ENCODE data around the gene GPC5.

The GPC5 gene

DNA sequence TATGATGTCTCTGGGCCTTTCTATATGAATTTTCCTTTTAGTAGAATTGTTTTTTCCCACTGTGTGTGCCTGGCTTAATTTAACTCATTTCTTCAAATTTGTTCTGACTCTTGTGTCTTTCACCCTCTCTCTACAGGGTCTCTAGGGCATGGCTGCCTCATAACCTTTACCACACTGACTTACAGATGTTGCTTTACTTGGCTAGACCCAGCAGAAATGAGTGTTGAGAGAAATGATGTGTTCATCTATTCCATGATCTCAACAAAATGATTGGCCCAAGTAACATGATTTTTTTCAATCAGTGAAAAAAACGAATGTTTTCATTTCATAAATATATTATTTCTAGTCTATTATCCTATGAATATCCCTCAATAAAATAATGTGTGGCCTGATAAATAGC is 195.0 kb downstream of the GPC5 start:
- DNase-seq (ENCODE audit: low spot score), result no peak

DNA sequence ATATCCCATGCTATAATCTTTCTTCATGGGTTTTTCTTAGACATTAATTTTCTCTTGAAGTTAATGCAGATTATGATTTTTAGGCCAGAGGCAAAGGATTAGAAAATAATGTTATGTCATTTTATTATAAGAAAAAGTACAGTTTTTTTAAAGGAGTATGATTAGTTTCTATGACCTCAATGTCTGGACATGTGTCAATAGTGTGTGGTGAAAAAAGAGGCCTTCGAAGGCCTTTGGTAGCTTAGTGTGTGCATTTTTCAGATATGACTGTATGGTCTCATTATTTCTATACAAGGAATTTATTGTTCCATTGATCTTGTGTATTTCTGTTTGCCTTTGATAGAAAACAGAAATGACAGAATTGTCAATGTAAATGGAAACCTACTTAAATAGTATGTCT is 195.6 kb downstream of the GPC5 start:
- DNase-seq (ENCODE audit: low spot score), result peak; percentile 2

DNA sequence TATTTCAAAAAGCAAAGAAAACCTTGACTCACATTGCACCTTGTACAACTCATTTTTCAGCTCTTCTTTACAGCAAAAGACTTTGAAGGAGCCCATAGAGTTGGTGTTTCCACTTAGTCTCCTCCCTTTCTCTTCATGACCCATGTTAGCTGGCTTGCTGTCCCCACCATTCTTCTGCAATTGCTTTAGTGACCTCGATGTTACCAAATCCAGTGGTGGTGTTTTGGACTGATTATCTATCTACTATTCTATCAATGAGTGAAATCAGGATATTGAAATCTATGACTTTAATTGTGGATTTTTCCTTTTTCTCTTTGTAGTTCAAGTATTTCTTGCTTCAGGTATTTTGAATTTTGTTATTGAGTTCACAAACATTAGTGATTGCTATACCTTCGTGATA is 197.3 kb downstream of the GPC5 start:
- DNase-seq (ENCODE audit: low spot score), result no peak

DNA sequence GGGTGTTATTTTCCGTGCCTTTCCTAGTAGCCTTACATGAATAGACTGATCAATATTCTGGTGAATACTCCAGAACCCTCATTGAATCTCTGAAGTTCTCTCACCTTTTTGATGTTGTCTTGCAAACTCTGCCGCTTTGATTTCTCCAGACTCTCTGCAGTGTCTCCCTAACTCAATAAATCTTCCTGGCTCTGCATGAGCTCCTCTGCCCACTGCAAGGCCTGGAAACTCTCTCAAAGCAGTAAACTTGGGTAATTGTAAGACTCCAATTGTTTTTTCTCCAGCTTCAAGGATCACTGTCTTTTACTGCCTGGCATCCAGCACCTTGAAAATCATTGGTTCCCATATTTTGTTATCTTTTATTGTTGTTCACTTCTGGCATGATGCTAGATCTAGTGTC is 198.4 kb downstream of the GPC5 start:
- no peak for DNase-seq (ENCODE audit: low spot score)

DNA sequence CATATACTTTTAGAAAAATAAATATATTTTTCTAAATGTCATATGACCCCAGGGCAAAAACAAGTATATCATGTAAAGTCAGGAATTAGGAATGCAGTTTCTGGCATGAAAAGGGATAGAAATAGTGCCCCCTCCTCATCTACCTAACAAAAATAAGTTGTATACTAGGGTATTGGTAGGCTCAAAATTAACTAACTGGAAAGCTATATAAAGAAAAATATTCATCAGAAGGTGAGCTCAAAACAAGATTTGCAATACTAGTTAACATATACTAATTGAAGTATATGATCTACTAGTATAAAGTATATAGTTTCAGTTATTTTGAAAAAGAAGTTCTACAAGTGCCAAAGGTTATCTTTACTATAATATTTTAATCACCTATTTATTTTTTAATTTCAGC is 200.2 kb downstream of the GPC5 start:
- no peak for DNase-seq (ENCODE audit: low spot score)

DNA sequence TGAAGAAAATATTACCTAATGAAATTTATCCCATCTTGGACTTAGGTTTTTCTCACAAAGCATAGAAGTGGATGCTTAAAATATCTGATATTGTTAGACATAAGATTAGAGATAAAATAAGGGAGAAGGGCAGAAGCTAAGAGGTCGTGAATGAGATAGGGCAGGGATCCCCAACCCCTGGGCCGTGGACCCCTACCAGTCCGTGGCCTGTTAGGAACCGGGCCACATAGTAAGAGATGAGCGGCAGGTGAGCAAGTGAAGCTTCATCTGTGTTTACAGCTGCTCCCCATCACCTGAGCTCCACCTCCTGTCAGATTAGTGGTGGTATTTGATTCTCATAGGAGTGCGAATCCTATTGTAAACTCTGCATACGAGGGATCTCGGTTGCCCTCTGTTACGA is 202.9 kb downstream of the GPC5 start:
- no peak for DNase-seq (ENCODE audit: low spot score)

DNA sequence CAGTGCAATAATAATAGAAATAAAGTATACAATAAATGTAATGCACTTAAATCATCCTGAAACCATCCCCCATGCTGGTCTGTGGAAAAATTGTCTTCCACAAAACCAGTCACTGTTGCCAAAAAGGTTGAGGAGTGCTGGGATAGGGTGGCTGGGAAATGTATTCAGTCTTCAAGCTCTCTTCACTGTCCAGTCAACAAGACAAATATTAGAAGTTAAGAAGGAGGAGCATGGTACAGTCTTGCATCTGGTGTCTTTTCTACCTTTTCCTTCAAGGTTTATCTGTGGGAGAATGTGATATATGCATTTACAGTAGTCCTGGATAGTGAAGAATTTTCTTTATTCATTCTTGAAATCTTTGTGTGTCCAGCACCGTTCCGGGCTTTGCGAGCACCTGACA is 203.4 kb downstream of the GPC5 start:
- DNase-seq (ENCODE audit: low spot score), result no peak

DNA sequence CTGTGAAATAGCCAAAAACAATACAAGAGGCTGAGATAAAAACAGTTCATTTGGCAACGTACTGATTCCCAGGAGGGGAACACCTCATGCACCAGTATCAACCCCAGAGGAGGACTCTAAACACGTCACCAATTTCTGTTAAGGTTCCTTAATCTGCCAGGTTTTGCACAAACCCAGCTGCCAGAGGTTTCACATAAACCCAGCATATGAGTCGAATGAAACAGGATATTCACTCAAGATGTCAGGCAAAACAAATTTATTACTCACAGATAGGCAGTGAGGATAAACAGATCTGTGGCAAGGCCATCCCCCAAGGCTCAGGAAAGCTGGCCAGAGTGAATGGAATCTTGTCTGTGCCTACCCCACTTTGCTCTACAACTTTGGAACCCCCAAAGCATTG is 210.9 kb downstream of the GPC5 start:
- no peak for DNase-seq (ENCODE audit: low spot score)

DNA sequence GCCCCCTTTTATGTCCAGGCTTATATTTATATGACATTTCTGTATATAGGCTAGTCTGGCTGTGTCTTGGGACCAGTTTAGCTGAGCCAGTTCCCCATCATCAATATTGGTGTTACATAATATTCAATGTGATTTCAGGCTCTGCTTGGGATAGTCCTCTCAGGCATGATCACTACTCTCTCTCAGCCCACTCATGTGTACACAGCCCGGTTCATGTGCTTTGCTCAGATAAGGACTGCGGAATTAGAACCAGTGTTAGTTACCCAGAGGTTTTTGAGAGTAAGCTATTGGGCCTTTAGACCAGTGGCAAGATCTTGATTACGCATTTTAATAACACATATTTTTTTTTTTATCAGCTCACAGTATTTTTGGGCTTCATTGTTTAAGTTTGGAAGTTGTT is 219.9 kb downstream of the GPC5 start:
- DNase-seq (ENCODE audit: low spot score), result no peak

DNA sequence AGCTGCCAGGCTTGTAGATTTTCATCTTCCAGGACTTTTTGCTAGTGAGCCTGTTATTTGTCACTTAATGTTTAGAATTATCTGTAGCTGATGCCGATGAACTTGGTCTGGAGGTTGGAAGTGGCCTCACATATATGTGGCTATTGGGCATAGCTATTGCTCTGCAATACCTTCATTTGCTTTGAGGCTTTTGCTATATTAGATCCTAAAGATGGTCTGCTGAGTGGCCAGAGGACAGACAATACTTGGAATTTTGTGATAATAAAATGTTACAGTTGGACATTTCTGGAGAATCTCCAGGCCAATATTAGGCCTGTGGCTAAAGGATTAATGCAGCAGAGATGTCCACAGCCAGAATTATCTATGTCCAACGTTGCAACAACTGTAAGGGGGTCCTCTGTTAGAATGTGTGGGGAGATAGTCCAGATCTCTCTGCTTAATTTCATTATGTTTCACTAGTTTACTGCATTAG is 222.3 kb downstream of the GPC5 start:
- no peak for DNase-seq (ENCODE audit: low spot score)

DNA sequence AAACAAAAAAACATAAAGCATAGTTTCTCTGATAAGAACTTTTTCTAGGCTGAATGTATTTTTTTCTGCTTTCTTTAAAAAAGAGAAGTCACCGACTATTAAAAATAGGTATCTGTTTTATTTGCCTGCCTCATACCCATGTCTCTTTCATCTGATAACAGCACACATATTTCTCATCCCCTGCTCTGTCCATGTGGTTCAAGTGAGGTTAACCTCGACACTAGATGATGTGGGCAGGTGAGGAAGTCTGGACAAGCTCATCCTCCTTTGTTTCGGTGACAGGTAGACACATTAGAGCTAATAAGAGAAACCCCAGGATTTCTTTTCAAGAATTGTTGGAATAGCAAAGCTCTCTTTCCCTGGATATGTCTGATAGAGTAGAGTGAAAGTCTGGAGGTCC is 222.7 kb downstream of the GPC5 start:
- no peak for DNase-seq (ENCODE audit: low spot score)

DNA sequence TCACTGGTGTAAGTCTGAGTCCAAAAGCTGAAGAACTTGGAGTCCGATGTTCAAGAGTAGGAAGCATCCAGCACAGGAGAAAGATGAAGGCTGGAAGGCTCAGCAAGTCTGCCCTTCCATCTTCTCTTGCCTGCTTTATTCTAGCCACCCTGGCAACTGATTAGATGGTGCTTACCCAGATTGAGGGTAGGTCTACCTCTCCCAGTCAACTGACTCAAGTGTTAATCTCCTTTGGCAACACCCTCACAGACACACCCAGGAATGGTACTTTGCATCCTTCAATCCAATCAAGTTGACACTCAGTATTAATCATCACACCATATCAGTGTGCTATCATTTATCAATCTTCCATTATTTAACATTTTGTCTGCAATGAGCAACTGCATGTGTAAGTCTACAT is 223.5 kb downstream of the GPC5 start:
- no peak for DNase-seq (ENCODE audit: low spot score)

DNA sequence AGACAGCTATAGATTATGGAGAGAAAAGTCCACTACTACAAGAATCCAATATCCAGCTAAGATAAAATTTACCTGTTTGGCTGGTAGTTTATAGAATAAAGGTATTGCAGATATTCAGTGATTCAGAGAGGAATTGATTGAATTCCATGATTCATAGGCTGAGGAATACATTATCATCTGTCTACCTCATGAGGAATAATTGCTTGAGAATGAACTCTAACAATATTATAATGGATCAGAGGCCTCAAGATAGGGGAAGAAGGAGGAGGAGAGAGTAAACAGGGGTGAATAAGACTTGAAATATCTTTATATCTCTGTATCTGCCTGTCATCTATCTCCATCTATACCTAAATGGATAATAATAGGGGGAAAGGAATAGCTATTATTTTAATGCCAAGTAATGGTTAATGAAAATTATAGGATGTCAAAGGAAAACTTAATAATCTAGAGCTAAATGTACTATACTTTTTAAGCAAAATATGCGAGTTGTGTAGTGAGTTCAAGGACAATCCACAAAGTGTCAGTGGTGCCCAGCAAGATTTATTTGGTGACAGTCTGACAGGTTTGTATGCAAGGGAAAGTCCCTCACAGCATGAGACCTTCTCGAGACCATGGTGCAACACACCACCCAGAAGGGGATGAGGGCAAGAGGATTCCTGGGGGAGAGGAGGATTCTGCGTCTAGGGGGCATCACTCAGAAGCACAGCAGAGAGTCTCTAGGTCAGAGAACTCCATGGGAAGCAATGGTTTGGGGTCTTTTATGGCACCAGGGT is 224.5 kb downstream of the GPC5 start:
- DNase-seq (ENCODE audit: low spot score), result no peak

DNA sequence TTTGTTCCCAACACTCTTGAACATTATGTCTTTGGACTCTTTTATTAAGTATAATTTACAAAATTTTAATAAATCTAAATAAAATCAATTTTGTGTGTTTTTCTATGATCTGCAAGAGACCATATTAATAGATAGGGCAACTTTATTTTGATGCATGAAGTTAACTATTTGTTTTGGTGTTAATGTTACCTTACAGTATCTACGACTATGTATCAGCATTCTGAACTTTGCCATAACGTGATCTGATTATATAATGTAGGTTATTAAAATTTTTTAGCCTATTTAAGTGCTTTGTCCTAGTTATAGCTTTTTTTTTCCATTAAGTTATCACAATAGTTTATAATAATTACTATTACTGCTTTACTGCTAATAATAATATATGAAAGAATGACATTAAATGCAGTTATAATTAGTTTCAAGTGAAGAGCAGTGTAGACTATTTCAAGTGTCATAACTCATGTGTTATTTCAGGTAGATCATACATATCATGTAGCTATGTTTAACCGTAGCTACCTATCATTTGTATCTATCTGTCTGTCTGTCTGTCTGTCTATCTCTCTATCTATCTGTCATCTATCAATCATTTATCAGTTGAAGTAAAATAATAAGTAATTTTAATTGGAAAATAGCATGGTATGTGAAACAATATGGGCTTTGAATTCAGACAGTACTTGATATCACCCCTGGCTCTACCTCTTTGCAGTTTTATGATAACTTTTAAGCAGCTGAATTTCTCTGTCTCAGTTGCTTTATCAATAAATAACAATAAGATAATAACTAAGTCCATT is 229.7 kb downstream of the GPC5 start:
- DNase-seq (ENCODE audit: low spot score), result no peak

DNA sequence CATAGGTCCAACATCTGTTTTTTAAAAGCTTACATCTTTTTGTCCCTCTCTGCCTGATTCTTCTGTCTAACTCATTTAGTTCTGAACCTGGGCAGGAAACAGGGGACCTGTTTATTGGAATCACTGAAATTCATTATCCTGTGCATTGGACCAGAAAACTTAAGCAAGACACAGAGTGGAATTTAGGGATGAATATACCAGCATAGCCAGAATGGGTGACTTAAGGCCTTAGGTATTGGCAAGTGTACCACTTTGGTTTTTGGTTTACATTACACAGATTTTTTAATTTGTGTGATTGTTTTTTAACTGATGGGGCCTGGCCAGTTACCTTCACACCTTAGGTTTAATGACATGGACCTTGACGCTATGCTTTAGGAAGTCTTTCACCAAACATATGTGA is 232.5 kb downstream of the GPC5 start:
- DNase-seq (ENCODE audit: low spot score), result peak; percentile 39

DNA sequence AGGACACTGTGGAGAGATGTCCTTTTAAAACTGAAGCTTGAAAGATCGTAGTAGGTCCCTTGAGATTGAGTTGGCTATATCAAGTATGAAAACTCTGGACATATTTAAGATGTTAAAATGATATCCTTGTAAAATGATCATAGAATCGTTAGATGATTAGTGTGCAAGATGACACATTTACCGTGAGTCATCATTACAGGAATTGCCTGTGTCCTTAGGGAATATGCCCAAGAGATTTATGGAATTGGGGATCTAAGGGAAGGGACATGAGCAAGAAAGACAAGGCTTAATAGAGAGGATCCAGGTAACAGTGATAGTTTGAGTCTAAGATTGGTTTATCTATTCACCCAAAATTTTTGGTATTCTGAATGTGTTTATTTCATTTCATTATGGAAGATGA is 233.7 kb downstream of the GPC5 start:
- DNase-seq (ENCODE audit: low spot score), result no peak

DNA sequence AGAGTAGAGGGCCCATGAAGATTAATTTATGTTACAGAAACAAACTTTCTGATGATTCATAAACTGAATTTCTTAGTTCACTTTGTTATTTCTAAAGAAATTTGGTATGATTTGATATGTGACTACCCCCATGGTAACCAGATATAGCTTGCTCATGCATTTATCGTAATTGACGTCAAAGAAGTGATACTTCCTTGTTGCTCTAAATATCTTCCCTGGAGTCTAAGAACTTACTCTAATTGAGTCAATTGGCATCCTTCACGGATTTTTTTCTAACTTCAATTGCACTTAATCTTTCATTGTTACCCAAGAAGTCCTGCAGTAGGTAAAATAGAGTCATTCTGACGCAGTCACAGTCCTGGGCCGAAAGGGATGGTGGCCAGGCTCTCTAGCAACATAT is 240.9 kb downstream of the GPC5 start:
- DNase-seq (ENCODE audit: low spot score), result no peak

DNA sequence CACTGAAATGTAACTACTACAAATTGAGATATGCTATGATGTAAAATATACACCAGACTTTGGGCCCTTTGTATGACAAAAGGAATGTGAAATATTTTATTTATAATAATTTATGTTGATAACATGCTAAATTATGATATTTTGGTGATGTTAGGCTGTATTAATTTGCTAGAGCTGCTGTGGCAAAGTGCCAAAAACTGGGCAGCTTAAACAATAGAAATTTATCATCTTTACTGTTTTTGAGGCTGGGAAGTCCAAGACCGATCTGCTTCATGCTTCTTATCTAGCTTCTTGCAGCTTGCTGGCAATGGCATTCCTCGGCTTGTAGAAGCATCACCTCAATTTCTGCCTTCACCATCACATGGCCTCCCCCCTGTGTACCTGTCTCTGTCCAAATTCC is 245.0 kb downstream of the GPC5 start:
- DNase-seq (ENCODE audit: low spot score), result no peak

DNA sequence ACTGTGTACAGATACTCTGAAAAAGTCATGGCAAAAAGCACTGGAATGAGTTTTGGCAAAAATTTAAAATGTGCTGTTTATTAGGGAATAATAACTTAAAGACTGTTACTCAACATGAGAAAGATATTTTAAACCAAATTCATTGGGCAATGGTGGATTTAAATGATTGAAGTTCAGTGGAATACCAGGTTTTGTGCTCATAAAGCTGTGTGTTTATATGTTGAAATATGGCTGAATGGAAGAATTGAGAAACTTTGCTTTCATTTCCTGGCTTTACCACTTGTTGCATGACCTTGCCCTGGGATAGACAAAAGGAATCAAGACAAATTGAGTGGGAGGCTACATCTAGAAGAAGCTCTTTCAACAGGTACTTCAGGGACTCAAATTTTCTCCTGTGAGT is 246.4 kb downstream of the GPC5 start:
- DNase-seq (ENCODE audit: low spot score), result no peak

DNA sequence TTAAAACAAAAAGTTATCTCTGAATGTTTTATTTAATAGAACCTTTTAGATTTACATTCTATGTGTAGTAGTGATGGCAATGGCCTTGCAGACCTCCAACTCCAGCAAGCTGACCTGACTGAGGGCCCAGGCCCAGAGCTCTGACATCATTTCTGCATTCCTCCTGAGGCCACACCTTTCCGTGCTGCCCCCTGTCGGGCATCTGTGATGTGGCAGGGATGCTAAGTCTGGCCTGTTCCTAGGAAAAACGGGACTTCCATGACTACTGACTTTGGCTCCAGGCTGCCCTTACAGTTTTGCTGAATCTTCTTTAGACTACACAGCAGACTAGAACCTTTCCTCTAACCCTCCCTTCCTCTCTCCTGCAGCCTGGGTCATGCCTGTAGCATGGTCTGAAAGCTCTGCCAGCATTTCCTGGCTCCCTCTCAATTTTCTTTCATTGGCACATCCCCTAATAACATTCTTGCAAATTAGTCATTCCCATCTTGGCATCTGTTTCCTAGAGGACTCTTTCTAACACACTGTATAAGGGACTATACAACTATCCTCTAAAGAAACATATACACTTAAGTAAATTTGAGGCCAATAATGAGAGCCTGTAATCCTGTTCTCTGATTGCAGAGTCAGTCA is 249.1 kb downstream of the GPC5 start:
- DNase-seq (ENCODE audit: low spot score), result peak; percentile 6

DNA sequence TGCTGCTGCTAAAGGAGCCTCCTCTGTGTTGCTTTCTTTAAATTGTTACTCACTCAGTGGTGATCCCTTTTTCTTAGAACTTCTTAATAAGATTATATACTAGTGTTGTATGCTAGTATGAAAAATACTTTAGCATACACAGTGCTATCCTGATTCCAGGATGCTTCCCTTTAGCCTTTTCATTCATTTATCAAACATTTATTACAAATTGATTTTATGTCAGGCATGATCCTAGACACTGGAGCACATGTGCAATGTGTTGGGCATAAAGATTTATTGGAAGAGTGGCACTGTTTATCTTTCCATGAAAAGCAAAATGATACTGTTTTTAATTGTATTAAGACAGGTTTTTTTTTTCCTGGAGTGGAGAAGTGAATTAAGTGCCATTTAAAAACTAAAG is 249.6 kb downstream of the GPC5 start:
- no peak for DNase-seq (ENCODE audit: low spot score)

DNA sequence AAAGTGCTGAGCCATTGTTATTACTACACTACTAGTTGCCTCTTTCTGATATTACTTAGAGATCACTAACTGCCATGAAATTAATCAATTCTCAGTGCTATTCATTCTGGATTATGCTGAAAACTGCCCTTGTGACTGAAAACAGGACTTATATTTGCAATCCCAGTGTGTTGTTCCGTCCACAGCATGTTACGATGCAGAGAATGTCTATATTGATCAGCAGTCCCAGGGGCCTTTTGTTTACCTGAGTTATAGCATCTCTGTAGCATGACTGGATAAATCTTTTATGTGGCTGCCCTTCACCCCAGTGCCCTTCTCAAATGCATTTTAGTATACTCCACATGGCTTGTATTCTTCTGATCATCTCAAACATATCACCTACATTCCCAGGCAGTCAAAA is 251.0 kb downstream of the GPC5 start:
- DNase-seq (ENCODE audit: low spot score), result no peak

Data from kidney tubule cell (primary cell).